Hepatocyte (in vitro differentiated cells): ENCODE data around the gene CDCP1.

Experiments used
- CTCF ChIP-seq: fragments of 200-600 bp; sonication (generic); IDR thresholded peaks from 2 replicates; pipeline ENCODE4 v1.5.1; 2016; ENCODE audit warnings: antibody characterized with exemption, mild to moderate bottlenecking; ENCODE audit not compliant: poor library complexity
- EZH2 ChIP-seq: fragments of 200-600 bp; sonication (generic); IDR thresholded peaks from 2 replicates; pipeline ENCODE4 v1.6.1; 2016; ENCODE audit warnings: antibody characterized with exemption, mild to moderate bottlenecking, borderline replicate concordance
- EZH2phosphoT487 ChIP-seq: fragments of 200-600 bp; sonication (generic); IDR thresholded peaks from one replicate; pipeline ENCODE4 v1.6.1; 2018; ENCODE audit warnings: antibody characterized with exemption, mild to moderate bottlenecking, low read depth, moderate library complexity; ENCODE audit not compliant: unreplicated experiment, severe bottlenecking

- TF ChIP-seq CTCF (no peak), EZH2 (no peak), EZH2phosphoT487 (no peak)
These were observed 37.7 kb upstream of the CDCP1 start for GRCh38 chr3:45183872-45184262.
